ENCODE results near the gene LHFPL2.

DNA sequence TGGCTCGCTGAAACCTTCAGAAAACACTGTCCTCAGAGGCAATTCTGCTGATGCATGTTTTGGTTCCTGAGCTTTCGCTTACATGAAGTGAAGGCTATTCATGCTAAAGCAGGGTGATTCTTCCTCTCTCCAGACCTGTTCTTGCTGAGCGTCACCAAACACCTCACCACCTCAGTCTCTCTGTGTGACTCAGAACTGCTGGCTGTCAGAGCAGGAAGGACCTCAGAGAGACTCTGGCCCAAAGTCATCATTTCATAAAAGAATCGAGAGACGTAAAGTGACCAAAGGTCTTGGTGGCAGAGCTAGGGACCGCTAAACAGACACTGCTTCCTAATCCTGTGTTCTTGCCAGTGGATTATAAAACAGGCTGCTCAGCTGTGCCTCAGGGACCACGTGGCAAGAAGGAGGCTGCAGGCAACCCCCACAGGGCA is 73.8 kb downstream of the LHFPL2 start:
- TF ChIP-seq YY1 (IDR thresholded peaks at IDR 0.05; ENCODE audit: insufficient read depth, insufficient read length) (no peak), ZNF274 (IDR thresholded peaks at IDR 0.05; ENCODE audit: low read depth, low read length) (no peak)
